ENCODE data around the gene ZSCAN29.
"Not testable (repeated sequence)": the region's sequence is repeated elsewhere in the genome, so short reads cannot be mapped to it uniquely, and the experiment has no call there.

ZSCAN29 gene

GRCh38 chr15:43370975-43371974 is at the start of gene ZSCAN29, which contains the start of gene TUBGCP4:
Gene ZSCAN29 (minus strand): TSS chr15:43371043. CDS start chr15:43369913, 1,130 bp downstream.
Gene TUBGCP4 (plus strand): TSS chr15:43371101. CDS start chr15:43371355, 254 bp downstream.
- in situ Hi-C loops (cut with MboI; ENCODE audit: low sequenced_read_pairs) = no loop called here

- in situ Hi-C loops (cut with MboI; ENCODE audit: low sequenced_read_pairs) = no loop called here
These were observed 49.6 kb upstream of the ZSCAN29 start for GRCh38 chr15:43420435-43420834.

GRCh38 chr15:43414196-43414595 is 43.4 kb upstream of the ZSCAN29 start:
- in situ Hi-C loops (cut with MboI; ENCODE audit: low sequenced_read_pairs) = no loop called here

GRCh38 chr15:43412096-43412495 is 41.3 kb upstream of the ZSCAN29 start:
- in situ Hi-C loops (cut with MboI; ENCODE audit: low sequenced_read_pairs) = no loop called here

GRCh38 chr15:43410572-43411214 is 39.9 kb upstream of the ZSCAN29 start:
- in situ Hi-C loops (cut with MboI; ENCODE audit: low sequenced_read_pairs) = no loop called here

GRCh38 chr15:43408789-43409188 is 37.9 kb upstream of the ZSCAN29 start:
- in situ Hi-C loops (cut with MboI; ENCODE audit: low sequenced_read_pairs) = no loop called here

- in situ Hi-C loops (cut with MboI; ENCODE audit: low sequenced_read_pairs) = no loop called here
These were observed 36.0 kb upstream of the ZSCAN29 start for GRCh38 chr15:43406808-43407207.

- in situ Hi-C loops (cut with MboI; ENCODE audit: low sequenced_read_pairs) = no loop called here
These were observed 35.3 kb upstream of the ZSCAN29 start for GRCh38 chr15:43406189-43406588.

- in situ Hi-C loops (cut with MboI; ENCODE audit: low sequenced_read_pairs) = no loop called here
These were observed 33.3 kb upstream of the ZSCAN29 start for GRCh38 chr15:43404130-43404529.

- in situ Hi-C loops (cut with MboI; ENCODE audit: low sequenced_read_pairs) = no loop called here
These were observed 32.8 kb upstream of the ZSCAN29 start for GRCh38 chr15:43403616-43404015.

GRCh38 chr15:43402255-43402654 is 31.4 kb upstream of the ZSCAN29 start:
- in situ Hi-C loops (cut with MboI; ENCODE audit: low sequenced_read_pairs) = no loop called here

- in situ Hi-C loops (cut with MboI; ENCODE audit: low sequenced_read_pairs) = not testable (repeated sequence)
These were observed 22.7 kb upstream of the ZSCAN29 start for GRCh38 chr15:43393592-43393991.

- in situ Hi-C loops (cut with MboI; ENCODE audit: low sequenced_read_pairs) = no loop called here
These were observed 19.9 kb upstream of the ZSCAN29 start for GRCh38 chr15:43390723-43391122.

GRCh38 chr15:43383070-43383469 is 12.2 kb upstream of the ZSCAN29 start:
- in situ Hi-C loops (cut with MboI; ENCODE audit: low sequenced_read_pairs) = no loop called here

GRCh38 chr15:43382310-43382709 is 11.5 kb upstream of the ZSCAN29 start:
- in situ Hi-C loops (cut with MboI; ENCODE audit: low sequenced_read_pairs) = no loop called here

- in situ Hi-C loops (cut with MboI; ENCODE audit: low sequenced_read_pairs) = no loop called here
These were observed 7.8 kb upstream of the ZSCAN29 start for GRCh38 chr15:43378601-43379000.

- in situ Hi-C loops (cut with MboI; ENCODE audit: low sequenced_read_pairs) = no loop called here
These were observed 5.3 kb upstream of the ZSCAN29 start for GRCh38 chr15:43376017-43376705.

GRCh38 chr15:43370310-43370974 is 401 bp downstream of the ZSCAN29 start:
- in situ Hi-C loops (cut with MboI; ENCODE audit: low sequenced_read_pairs) = no loop called here

GRCh38 chr15:43361313-43361903 is 9.4 kb downstream of the ZSCAN29 start:
- in situ Hi-C loops (cut with MboI; ENCODE audit: low sequenced_read_pairs) = no loop called here

GRCh38 chr15:43360821-43361220 is 10.0 kb downstream of the ZSCAN29 start:
- in situ Hi-C loops (cut with MboI; ENCODE audit: low sequenced_read_pairs) = no loop called here
